ENCODE measurements around the gene TCF7.

The TCF7 gene

DNA sequence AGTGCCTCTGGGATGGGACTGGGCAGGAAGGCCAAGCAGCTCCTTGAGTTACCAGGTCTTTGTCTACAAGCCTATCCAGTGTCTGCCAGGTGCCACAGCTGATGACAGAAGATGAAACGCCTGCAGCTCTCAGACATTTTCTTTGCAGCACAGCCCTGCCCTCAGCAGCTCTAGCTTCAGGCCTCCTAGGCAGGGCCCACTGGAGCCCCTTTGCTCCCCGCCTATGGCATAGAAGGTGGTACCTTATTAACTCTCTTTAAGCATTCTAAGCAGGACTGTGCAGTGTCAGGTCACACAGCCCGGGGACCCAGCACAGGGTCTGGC is 63.6 kb downstream of the TCF7 start:
- Mint-ChIP-seq H3K27ac (peak overlapping the region; percentile 95), H3K27me3 (no peaks in the 10 kb centered on the region), H3K4me1 (ENCODE audit: low read depth) (peaks cover 24% of the 10 kb centered on the region)

GRCh38 chr5:134183481-134183880 is 69.0 kb downstream of the TCF7 start:
- Mint-ChIP-seq H3K27me3 (no peaks in the 10 kb centered on the region), H3K9me3 (ENCODE audit: low read depth) (no peaks in the 10 kb centered on the region)

More for the DNA sequence above, 63.6 kb downstream of the TCF7 start:
- Mint-ChIP-seq H3K4me3 (peak overlapping the region; percentile 98), H3K9me3 (ENCODE audit: low read depth) (no peaks in the 10 kb centered on the region), H3K36me3 (no peaks in the 10 kb centered on the region)

GRCh38 chr5:134184155-134185135 is 70.0 kb downstream of the TCF7 start:
- no peaks in the 10 kb centered on the region for H3K27me3 Mint-ChIP-seq
- no peak overlapping the region for H3K27ac Mint-ChIP-seq
- no peaks in the 10 kb centered on the region for H3K36me3 Mint-ChIP-seq
- H3K4me1 Mint-ChIP-seq (ENCODE audit: low read depth): no peaks in the 10 kb centered on the region
- no peaks in the 10 kb centered on the region for H3K9me3 Mint-ChIP-seq (ENCODE audit: low read depth)
- no peak overlapping the region for H3K4me3 Mint-ChIP-seq

More at GRCh38 chr5:134183481-134183880, 69.0 kb downstream of the TCF7 start:
- no peaks in the 10 kb centered on the region for H3K36me3 Mint-ChIP-seq
- H3K4me3 Mint-ChIP-seq: no peak overlapping the region
- no peaks in the 10 kb centered on the region for H3K4me1 Mint-ChIP-seq (ENCODE audit: low read depth)
- no peak overlapping the region for H3K27ac Mint-ChIP-seq

DNA sequence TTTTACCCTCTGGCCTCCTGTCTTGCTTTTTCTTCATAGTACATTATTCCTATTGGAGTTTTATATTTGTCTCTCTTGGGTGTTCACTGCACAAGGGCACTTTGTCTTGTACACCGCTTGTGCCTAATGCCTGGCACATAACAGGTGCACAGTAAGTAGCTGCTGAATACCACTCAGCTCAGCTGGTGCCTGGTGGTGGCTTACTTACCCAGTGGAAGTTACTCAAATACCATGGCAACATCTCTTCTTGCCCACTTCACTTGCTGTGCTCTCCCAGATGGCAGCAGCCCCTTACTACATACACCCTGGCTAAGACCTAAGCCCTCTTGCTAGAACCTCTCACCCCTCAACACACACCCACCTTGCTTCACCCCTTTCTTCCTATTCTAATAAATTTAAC is 73.6 kb downstream of the TCF7 start:
- H3K27me3 Mint-ChIP-seq: no peaks in the 10 kb centered on the region
- no peak overlapping the region for H3K27ac Mint-ChIP-seq
- H3K4me3 Mint-ChIP-seq: no peak overlapping the region
- no peaks in the 10 kb centered on the region for H3K4me1 Mint-ChIP-seq (ENCODE audit: low read depth)
- H3K36me3 Mint-ChIP-seq: peaks cover 2% of the 10 kb centered on the region
- no peaks in the 10 kb centered on the region for H3K9me3 Mint-ChIP-seq (ENCODE audit: low read depth)

DNA sequence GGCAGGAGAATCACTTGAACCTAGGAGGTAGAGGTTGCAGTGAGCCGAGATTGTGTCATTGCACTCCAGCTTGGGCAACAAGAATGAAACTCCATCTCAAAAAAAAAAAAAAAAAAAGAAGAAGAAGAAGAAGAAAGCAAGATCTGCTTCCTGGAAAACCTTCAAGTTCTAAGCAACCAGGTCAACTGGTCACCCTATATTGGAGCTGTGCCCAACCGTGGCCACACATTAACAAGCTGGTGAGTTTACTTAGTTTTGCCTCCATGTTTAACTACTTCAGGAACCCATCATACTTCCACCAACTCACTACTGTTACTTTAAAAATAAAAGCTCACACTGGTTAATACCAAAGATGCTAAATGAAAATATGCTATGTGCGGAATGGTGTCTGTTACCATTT is 74.5 kb downstream of the TCF7 start:
- H3K4me3 Mint-ChIP-seq: no peak overlapping the region
- no peaks in the 10 kb centered on the region for H3K4me1 Mint-ChIP-seq (ENCODE audit: low read depth)
- no peaks in the 10 kb centered on the region for H3K9me3 Mint-ChIP-seq (ENCODE audit: low read depth)
- H3K27me3 Mint-ChIP-seq: no peaks in the 10 kb centered on the region
- H3K27ac Mint-ChIP-seq: no peak overlapping the region
- peaks cover 2% of the 10 kb centered on the region for H3K36me3 Mint-ChIP-seq

GRCh38 chr5:134195666-134196065 is 81.2 kb downstream of the TCF7 start:
- Mint-ChIP-seq H3K9me3 (ENCODE audit: low read depth) (no peaks in the 10 kb centered on the region), H3K27me3 (no peaks in the 10 kb centered on the region), H3K27ac (no peak overlapping the region), H3K36me3 (peaks cover 12% of the 10 kb centered on the region), H3K4me3 (no peak overlapping the region), H3K4me1 (ENCODE audit: low read depth) (no peaks in the 10 kb centered on the region)

Data from activated naive CD8-positive, alpha-beta T cell (primary cell).